Spleen (tissue), 11 donors: Measurements from ENCODE around the gene TMEM232. TPM values are rescaled to one million over a fixed set of nuclear protein-coding genes. Genes with fewer than 3 reads are reported as not detected.

ENCODE experiments used
- DNase-seq: peaks from one replicate; pipeline ENCODE4 v3.0.0-alpha.2; 2020
- H3K27ac ChIP-seq, 8 donors: fragments of 200-600 bp; sonication (generic) in 7 of 8; 1 replicate in 4 of 8; 2 replicates in 4 of 8; pipeline versions ENCODE4 v1.5.0 to v1.8.0; 2016 to 2021; ENCODE audit warnings: inconsistent platforms in 4 of 8, mild to moderate bottlenecking in 4 of 8, moderate library complexity in 1 of 8
- H3K27me3 ChIP-seq, 7 donors: fragments of 200-600 bp; sonication (generic) in 6 of 7; replicated peaks in 1 of 7; 1 replicate in 4 of 7; 2 replicates in 3 of 7; pipeline versions ENCODE4 v1.5.0 to v1.8.0; 2016 to 2021; ENCODE audit warnings: inconsistent platforms in 3 of 7, mild to moderate bottlenecking in 1 of 7
- H3K36me3 ChIP-seq, 6 donors: fragments of 200-600 bp; sonication (generic) in 5 of 6; 1 replicate in 4 of 6; 2 replicates in 2 of 6; pipeline versions ENCODE4 v1.5.0 to v1.8.0; 2016 to 2021; ENCODE audit warnings: inconsistent platforms in 2 of 6
- H3K4me1 ChIP-seq, 6 donors: fragments of 200-600 bp; sonication (generic) in 5 of 6; 1 replicate in 3 of 6; 2 replicates in 3 of 6; pipeline versions ENCODE4 v1.5.0 to v1.8.0; 2016 to 2021; ENCODE audit warnings: inconsistent platforms in 3 of 6
- H3K4me3 ChIP-seq, 8 donors: fragments of 200-600 bp; sonication (generic) in 7 of 8; 1 replicate in 4 of 8; 2 replicates in 4 of 8; pipeline versions ENCODE4 v1.5.0 to v1.8.0; 2016 to 2021; ENCODE audit warnings: inconsistent platforms in 4 of 8, mild to moderate bottlenecking in 4 of 8, moderate library complexity in 2 of 8
- H3K9me3 ChIP-seq, 8 donors: fragments of 200-600 bp; sonication (generic) in 7 of 8; 1 replicate in 4 of 8; 2 replicates in 4 of 8; pipeline versions ENCODE4 v1.5.0 to v1.8.0; 2016 to 2021; ENCODE audit warnings: inconsistent platforms in 4 of 8
- CTCF ChIP-seq, 11 experiments: fragments of 200-600 bp in 7 of 11; fragments of 450-650 bp in 4 of 11; sonication (generic) in 4 of 11; IDR thresholded peaks in 8 of 11; conservative IDR thresholded peaks in 3 of 11; 1 replicate in 7 of 11; 2 replicates in 4 of 11; pipeline versions ENCODE4 v1.4.0 to v1.8.0; 2016 to 2021; ENCODE audit warnings: antibody characterized with exemption in 11 of 11, inconsistent platforms in 4 of 11, mild to moderate bottlenecking in 1 of 11
- POLR2A ChIP-seq, 3 donors: fragments of 450-650 bp; IDR thresholded peaks; one replicate each; pipeline ENCODE4 v1.5.1; 2017; ENCODE audit warnings: antibody characterized with exemption in 3 of 3, mild to moderate bottlenecking in 1 of 3
- POLR2AphosphoS5 ChIP-seq, 3 donors: sonication (generic); formaldehyde crosslinking; IDR thresholded peaks; one replicate each; pipeline ENCODE4 v1.5.1; 2017; ENCODE audit warnings: antibody characterized with exemption in 3 of 3
- WGBS, 5 donors: extraction: QIAGEN DNeasy Blood & Tissue Kit in 3 of 5; methylation state at CpG; one replicate each; pipeline versions ENCODE4 v1.1.5 to v1.1.7; 2013 to 2018; 5-methylcytosine and 5-hydroxymethylcytosine counted together
- intact Hi-C: fragments of 100-400 bp; cut with DNase I; formaldehyde crosslinking; loops from one replicate; pipeline ENCODE4 v1.15.0; 2023; ENCODE audit warnings: low total_unique reads
- polyA plus RNA-seq, 3 donors: library from polyadenylated mRNA; stranded (reverse); fragments of 200-250 nt; gene quantifications; one replicate each; pipeline ENCODE4 v1.2.1, GENCODE V29; 2013
- total RNA-seq, 7 donors: library from RNA; depleted of rRNA in 3 of 7; stranded (reverse); fragments of >200 nt in 3 of 7; fragmentation: NEBNext Ultra II Directional in 4 of 7; extraction: Animal tissue kit (Norgen Biotek cat#: 25700) in 4 of 7; gene quantifications; one replicate each; pipeline versions ENCODE4 v1.1.0 to v1.2.1, GENCODE V29; 2016 to 2021
- donor health status: healthy with polysubstance abuse.
- donor health status: DM: no; HTN: no; CAD: no; lungs with moderate emphysema.
- donor health status: DM: no; HTN: no; CAD: no.
- donor health status: Bipolar disorder and iron deficiency.
- donor health status: healthy.
- donor health status: DM: no; HTN: no; CAD: no.
- donor health status: DM: yes; HTN: yes; CAD: no.

TMEM232 gene
- total and polyA plus RNA-seq, 10 donors = 0.11 to 4.3 (median 2.6) TPM

GRCh38 chr5:110441035-110441434 is 285.4 kb downstream of the TMEM232 start:
- DNase-seq = no peak
- H3K4me1 ChIP-seq = no peaks in the 10 kb centered on the region
- H3K27ac ChIP-seq = no peak overlapping the region
- no peak overlapping the region for H3K4me3 ChIP-seq
- peaks cover 0 to 4% (median 0%) of the 10 kb centered on the region in 8 donors for H3K9me3 ChIP-seq
- no peaks in the 10 kb centered on the region for H3K27me3 ChIP-seq
- WGBS, 5 donors = 31 to 42% (median 37%) methylated on average over 2 of the region's 2 CpGs
- H3K36me3 ChIP-seq = no peaks in the 10 kb centered on the region
- intact Hi-C loops = no loop called here
- TF ChIP-seq POLR2AphosphoS5 (IDR thresholded peaks at IDR 0.05) (no peak), CTCF (IDR thresholded peaks at IDR 0.05 in 8 of 11, conservative IDR thresholded peaks at IDR 0.05 in 3 of 11) (no peak), POLR2A (IDR thresholded peaks at IDR 0.05) (no peak)

DNA sequence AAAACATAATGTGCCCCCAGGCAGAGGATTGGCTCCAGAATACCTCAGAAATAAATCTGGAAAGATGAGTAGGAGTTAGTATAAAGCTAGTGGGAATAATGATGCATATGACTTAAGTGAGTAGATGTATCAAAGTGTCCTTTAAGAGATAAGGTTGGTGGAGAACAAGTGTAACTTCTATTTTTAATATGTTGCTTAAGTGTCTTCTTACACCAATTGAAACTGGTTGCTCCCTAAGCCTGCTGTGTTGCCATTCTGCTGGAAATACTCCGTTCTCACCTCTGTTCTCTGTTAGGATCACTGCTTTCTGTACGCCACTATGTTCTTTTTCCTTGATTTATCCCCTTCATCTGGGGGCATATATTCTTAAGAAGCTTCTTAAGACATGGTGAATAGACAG is 286.4 kb downstream of the TMEM232 start:
- H3K27ac ChIP-seq = no peak overlapping the region
- no peaks in the 10 kb centered on the region for H3K27me3 ChIP-seq
- DNase-seq = no peak
- no peaks in the 10 kb centered on the region for H3K36me3 ChIP-seq
- H3K4me1 ChIP-seq = no peaks in the 10 kb centered on the region
- TF ChIP-seq POLR2A (IDR thresholded peaks at IDR 0.05) (no peak), POLR2AphosphoS5 (IDR thresholded peaks at IDR 0.05) (no peak), CTCF (IDR thresholded peaks at IDR 0.05 in 8 of 11, conservative IDR thresholded peaks at IDR 0.05 in 3 of 11) (no peak)
- peaks cover 0 to 4% (median 0%) of the 10 kb centered on the region in 8 donors for H3K9me3 ChIP-seq
- intact Hi-C loops = no loop called here
- no peak overlapping the region for H3K4me3 ChIP-seq
- WGBS, 5 donors = 79 to 89% (median 84%) methylated on average over 2 of the region's 2 CpGs

- WGBS, 5 donors = 61 to 77% (median 68%) methylated on average over 3 of the region's 3 CpGs
- no peak for DNase-seq
- H3K4me1 ChIP-seq = no peaks in the 10 kb centered on the region
- H3K27me3 ChIP-seq = no peaks in the 10 kb centered on the region
- no peaks in the 10 kb centered on the region for H3K36me3 ChIP-seq
- TF ChIP-seq POLR2AphosphoS5 (IDR thresholded peaks at IDR 0.05) = no peak
- no peak for TF ChIP-seq CTCF (IDR thresholded peaks at IDR 0.05 in 8 of 11, conservative IDR thresholded peaks at IDR 0.05 in 3 of 11)
- TF ChIP-seq POLR2A (IDR thresholded peaks at IDR 0.05) = no peak
- H3K9me3 ChIP-seq = peaks cover 0 to 4% (median 0%) of the 10 kb centered on the region in 8 donors
- H3K27ac ChIP-seq = no peak overlapping the region
- H3K4me3 ChIP-seq = no peak overlapping the region
- intact Hi-C loops = no loop called here
Measured at GRCh38 chr5:110439296-110439695, 287.2 kb downstream of the TMEM232 start.

GRCh38 chr5:110435207-110435606 is 291.3 kb downstream of the TMEM232 start:
- Histone ChIP-seq H3K9me3 (peaks cover 0 to 15% (median 4%) of the 10 kb centered on the region in 8 donors), H3K36me3 (no peaks in the 10 kb centered on the region), H3K4me3 (no peak overlapping the region), H3K27me3 (no peaks in the 10 kb centered on the region), H3K4me1 (no peaks in the 10 kb centered on the region), H3K27ac (no peak overlapping the region)
- WGBS, 5 donors = 51 to 76% (median 66%) methylated on average over 2 of the region's 2 CpGs
- intact Hi-C loops = no loop called here
- no peak for TF ChIP-seq POLR2A (IDR thresholded peaks at IDR 0.05)
- TF ChIP-seq POLR2AphosphoS5 (IDR thresholded peaks at IDR 0.05) = no peak
- TF ChIP-seq CTCF (IDR thresholded peaks at IDR 0.05 in 8 of 11, conservative IDR thresholded peaks at IDR 0.05 in 3 of 11) = no peak
- no peak for DNase-seq
